Measurements from ENCODE around the gene PCNT. TPM values are rescaled to one million over a fixed set of nuclear protein-coding genes. Genes with fewer than 3 reads are reported as not detected.

The PCNT gene
- total and polyA plus RNA-seq, 2 of the 4 experiments (the other 2 are of a cell fraction): 10.0 to 19.4 TPM

DNA sequence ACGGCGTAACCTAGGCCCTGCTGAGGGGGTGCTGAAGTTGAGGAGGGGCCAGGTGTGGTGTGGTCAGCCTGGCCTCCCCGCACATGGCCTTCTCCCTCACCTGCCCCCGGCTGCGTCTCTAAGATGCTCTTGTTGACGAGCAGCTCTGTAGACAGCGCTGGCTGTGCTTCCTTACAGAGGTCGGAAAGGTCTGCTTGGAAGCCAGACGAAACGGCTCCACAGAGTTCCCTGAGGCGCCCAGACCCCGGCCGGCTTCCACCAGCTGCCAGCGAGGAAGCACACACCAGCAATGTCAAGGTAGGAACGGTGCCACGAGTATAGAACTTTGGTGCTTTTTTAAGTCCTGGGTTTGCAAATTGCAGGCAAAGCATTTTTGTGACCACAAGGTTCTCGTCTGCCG is 116.0 kb downstream of the PCNT start:
- no peak overlapping the region for H2BK120ac ChIP-seq (ENCODE audit: low read depth, low read length)
- H3K18ac ChIP-seq (ENCODE audit: low read depth, low read length): no peak overlapping the region
- H3K4me2 ChIP-seq (ENCODE audit: low read depth, low read length): no peak overlapping the region
- peaks cover 0 to under 1% of the 10 kb centered on the region in 2 experiments; a peak in 2 of 4 replicates for H3K79me1 ChIP-seq (ENCODE audit: low read depth in 1 of 2, low read length in 2 of 2)
- H2AFZ ChIP-seq (replicated peaks; ENCODE audit: low read length, poor library complexity): no peak overlapping the region
- DNase-seq (no peak), ATAC-seq (ENCODE audit: low read depth) (no peak)
- H2BK5ac ChIP-seq (ENCODE audit: low read depth, low read length, poor library complexity, severe bottlenecking): no peak overlapping the region
- dilution Hi-C loops (cut with HindIII; ENCODE audit: low sequenced_read_pairs, unreplicated experiment): no loop called here
- no peak overlapping the region for H3K14ac ChIP-seq (replicated peaks; ENCODE audit: low read depth, low read length)
- POLR2A ChIA-PET (ENCODE audit: unreplicated experiment): no interaction called here
- no peaks in the 10 kb centered on the region for H3K27me3 ChIP-seq (ENCODE audit: control insufficient read depth, insufficient read depth, low read length)
- in situ Hi-C loops (cut with MboI; ENCODE audit: low sequenced_read_pairs): no loop called here
- no peaks in the 10 kb centered on the region for H3K9me3 ChIP-seq (ENCODE audit: control insufficient read depth, insufficient read depth, low read length)
- H4K8ac ChIP-seq (ENCODE audit: low read depth in 2 of 2, low read length in 2 of 2): no peak overlapping the region
- H2AK5ac ChIP-seq (ENCODE audit: low read depth, low read length): no peak overlapping the region
- no peak overlapping the region for H2BK15ac ChIP-seq (ENCODE audit: low read depth, low read length)
- no TSS peak for BruUV-seq (replicated peaks)
- no peak overlapping the region for H3K23ac ChIP-seq (ENCODE audit: low read depth, low read length)
- no peak overlapping the region for H3K4ac ChIP-seq (ENCODE audit: low read depth, low read length)
- no peak overlapping the region for H3K4me3 ChIP-seq (ENCODE audit: insufficient read depth, low read depth, low read length)
- no peak overlapping the region for H3K9ac ChIP-seq (ENCODE audit: low read depth, low read length)
- no peaks in the 10 kb centered on the region for H3K4me1 ChIP-seq (ENCODE audit: control insufficient read depth, insufficient read depth, low read length)
- H4K5ac ChIP-seq (ENCODE audit: low read depth, low read length): no peak overlapping the region
- CTCF ChIA-PET: no interaction called here
- H3K27ac ChIP-seq (ENCODE audit: insufficient read depth, low read length): no peak overlapping the region
- intact Hi-C loops (cut with micrococcal nuclease): no loop called here
- H3K9me1 ChIP-seq (ENCODE audit: insufficient read depth, low read length): no peaks in the 10 kb centered on the region
- H2AK9ac ChIP-seq (replicated peaks; ENCODE audit: low read depth, low read length, poor library complexity): no peak overlapping the region
- H3K56ac ChIP-seq (ENCODE audit: extremely low read depth, insufficient read depth, low read length): no peak overlapping the region
- H4K91ac ChIP-seq (ENCODE audit: insufficient read depth, low read depth, low read length): no peak overlapping the region
- 88% methylated on average over 14 of the region's 18 CpGs; no CpG with 5 or more reads in 1 of the 2 experiments for WGBS, 2 experiments (ENCODE audit: extremely low coverage in 2 of 2, insufficient read length in 1 of 2)
- H3K36me3 ChIP-seq (ENCODE audit: control insufficient read depth, insufficient read depth, low read length): peaks cover 65% of the 10 kb centered on the region
- TF ChIP-seq, protein P1, sequence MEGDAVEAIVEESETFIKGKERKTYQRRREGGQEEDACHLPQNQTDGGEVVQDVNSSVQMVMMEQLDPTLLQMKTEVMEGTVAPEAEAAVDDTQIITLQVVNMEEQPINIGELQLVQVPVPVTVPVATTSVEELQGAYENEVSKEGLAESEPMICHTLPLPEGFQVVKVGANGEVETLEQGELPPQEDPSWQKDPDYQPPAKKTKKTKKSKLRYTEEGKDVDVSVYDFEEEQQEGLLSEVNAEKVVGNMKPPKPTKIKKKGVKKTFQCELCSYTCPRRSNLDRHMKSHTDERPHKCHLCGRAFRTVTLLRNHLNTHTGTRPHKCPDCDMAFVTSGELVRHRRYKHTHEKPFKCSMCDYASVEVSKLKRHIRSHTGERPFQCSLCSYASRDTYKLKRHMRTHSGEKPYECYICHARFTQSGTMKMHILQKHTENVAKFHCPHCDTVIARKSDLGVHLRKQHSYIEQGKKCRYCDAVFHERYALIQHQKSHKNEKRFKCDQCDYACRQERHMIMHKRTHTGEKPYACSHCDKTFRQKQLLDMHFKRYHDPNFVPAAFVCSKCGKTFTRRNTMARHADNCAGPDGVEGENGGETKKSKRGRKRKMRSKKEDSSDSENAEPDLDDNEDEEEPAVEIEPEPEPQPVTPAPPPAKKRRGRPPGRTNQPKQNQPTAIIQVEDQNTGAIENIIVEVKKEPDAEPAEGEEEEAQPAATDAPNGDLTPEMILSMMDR (conservative IDR thresholded peaks at IDR 0.05; ENCODE audit: low read depth, low read length): no peak
- TF ChIP-seq MXI1 (IDR thresholded peaks at IDR 0.05; ENCODE audit: borderline replicate concordance, low read depth, low read length) (no peak), FOS (IDR thresholded peaks at IDR 0.05; ENCODE audit: low read depth, low read length) (no peak)
- no peak overlapping the region for H2BK20ac ChIP-seq (ENCODE audit: low read depth, low read length)
- no peaks in the 10 kb centered on the region for H4K20me1 ChIP-seq (ENCODE audit: insufficient read depth, low read length)
